ENCODE data around the gene RNF144A.

The RNF144A gene

DNA sequence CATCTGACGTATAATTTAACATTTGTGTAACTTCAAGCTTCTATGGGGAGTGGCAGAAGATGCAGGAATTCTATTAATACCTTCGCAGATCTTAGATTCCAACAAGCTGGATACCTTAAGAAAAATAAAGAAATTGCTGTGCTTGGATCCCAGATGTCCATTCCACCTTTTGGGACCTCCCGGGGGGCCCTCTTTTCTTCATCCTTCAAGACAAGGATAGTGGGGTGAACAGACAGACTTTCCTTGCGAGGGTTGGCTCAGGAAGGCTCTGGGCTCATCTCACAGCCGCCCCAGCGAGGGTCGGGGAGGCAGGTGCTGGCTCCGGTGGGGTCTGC lies 509 bp upstream of the RNF144A start:
- TF ChIP-seq, protein P1, sequence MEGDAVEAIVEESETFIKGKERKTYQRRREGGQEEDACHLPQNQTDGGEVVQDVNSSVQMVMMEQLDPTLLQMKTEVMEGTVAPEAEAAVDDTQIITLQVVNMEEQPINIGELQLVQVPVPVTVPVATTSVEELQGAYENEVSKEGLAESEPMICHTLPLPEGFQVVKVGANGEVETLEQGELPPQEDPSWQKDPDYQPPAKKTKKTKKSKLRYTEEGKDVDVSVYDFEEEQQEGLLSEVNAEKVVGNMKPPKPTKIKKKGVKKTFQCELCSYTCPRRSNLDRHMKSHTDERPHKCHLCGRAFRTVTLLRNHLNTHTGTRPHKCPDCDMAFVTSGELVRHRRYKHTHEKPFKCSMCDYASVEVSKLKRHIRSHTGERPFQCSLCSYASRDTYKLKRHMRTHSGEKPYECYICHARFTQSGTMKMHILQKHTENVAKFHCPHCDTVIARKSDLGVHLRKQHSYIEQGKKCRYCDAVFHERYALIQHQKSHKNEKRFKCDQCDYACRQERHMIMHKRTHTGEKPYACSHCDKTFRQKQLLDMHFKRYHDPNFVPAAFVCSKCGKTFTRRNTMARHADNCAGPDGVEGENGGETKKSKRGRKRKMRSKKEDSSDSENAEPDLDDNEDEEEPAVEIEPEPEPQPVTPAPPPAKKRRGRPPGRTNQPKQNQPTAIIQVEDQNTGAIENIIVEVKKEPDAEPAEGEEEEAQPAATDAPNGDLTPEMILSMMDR (IDR thresholded peaks at IDR 0.05; ENCODE audit: low read depth, low read length): no peak
- H3K4me3 ChIP-seq (ENCODE audit: low read depth, low read length): no peak overlapping the region

GRCh38 chr2:6917761-6918421 lies 679 bp downstream of the RNF144A start:
- TF ChIP-seq, protein P1 (IDR thresholded peaks at IDR 0.05; ENCODE audit: low read depth, low read length): no peak
- H3K4me3 ChIP-seq (ENCODE audit: low read depth, low read length): no peak overlapping the region

GRCh38 chr2:6919901-6920742 lies 2.9 kb downstream of the RNF144A start:
- no peak overlapping the region for H3K4me3 ChIP-seq (ENCODE audit: low read depth, low read length)
- TF ChIP-seq, protein P1 (IDR thresholded peaks at IDR 0.05; ENCODE audit: low read depth, low read length): no peak

DNA sequence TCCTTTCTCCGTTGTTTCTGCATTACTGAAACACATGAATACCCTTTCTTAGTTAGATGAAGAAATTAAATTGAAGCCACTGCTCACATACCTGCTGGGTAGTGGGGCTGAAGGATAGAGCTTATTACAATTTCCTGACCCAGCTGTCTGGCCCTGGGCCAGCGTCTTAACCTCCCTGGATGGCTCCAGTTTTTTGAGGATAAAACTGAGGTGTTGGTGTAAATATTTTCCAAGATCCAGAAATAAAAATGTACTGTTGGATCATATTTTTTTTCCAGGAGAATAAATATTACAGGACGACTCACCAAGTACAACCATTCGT lies 3.5 kb downstream of the RNF144A start:
- TF ChIP-seq, protein P1 (IDR thresholded peaks at IDR 0.05; ENCODE audit: low read depth, low read length): no peak
- H3K4me3 ChIP-seq (ENCODE audit: low read depth, low read length): no peak overlapping the region

GRCh38 chr2:6921321-6921922 lies 4.2 kb downstream of the RNF144A start:
- TF ChIP-seq, protein P1 (IDR thresholded peaks at IDR 0.05; ENCODE audit: low read depth, low read length): no peak
- no peak overlapping the region for H3K4me3 ChIP-seq (ENCODE audit: low read depth, low read length)

DNA sequence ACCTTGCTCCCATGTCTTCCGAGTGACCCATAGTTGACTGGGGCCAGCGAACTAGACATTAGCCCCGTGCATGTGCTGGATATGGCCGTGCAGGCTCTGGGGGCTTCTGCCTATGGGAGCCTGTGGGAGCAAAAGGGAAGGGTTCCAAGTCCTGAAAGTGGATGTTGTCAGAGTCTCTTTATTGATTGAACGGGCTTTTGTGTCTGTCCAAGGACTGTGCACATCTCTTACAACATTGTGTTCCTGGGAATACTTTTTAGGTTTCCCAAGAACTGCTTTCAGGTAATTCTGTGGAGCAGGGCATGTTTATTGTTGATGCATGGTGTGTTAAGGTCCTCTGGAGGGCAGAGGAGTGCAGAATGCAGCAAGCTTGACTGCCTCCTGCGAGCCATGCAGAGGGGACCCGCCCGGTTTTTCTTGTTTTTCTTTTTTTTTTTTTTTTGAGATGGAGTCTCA lies 5.0 kb downstream of the RNF144A start:
- TF ChIP-seq, protein P1 (IDR thresholded peaks at IDR 0.05; ENCODE audit: low read depth, low read length): no peak

DNA sequence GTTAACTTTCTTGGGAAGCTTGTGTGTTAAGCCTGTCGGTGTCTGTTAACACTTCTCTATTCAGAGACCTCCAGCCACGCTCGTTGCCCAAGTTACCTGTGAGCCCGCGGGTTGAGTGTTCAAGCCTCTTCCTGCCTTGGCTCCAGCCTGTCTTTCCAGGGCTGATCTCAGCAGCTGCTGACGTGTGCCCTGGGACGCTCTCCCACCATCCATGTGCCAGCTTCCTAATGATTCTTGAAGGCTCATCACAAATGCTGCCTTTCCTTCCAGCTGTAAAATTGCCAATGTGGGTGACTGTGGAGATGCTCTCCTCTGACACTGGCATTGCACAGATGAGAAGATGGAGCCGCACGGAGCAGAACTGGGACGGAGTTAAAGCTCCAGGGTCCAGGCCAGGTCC lies 6.1 kb downstream of the RNF144A start:
- TF ChIP-seq, protein P1 (IDR thresholded peaks at IDR 0.05; ENCODE audit: low read depth, low read length): no peak
- H3K4me3 ChIP-seq (ENCODE audit: low read depth, low read length): no peak overlapping the region

More for the DNA sequence above, 5.0 kb downstream of the RNF144A start:
- H3K4me3 ChIP-seq (ENCODE audit: low read depth, low read length): no peak overlapping the region

Data from WI38 (cell line).